ENCODE results near the gene SBF2.

Gene SBF2

DNA sequence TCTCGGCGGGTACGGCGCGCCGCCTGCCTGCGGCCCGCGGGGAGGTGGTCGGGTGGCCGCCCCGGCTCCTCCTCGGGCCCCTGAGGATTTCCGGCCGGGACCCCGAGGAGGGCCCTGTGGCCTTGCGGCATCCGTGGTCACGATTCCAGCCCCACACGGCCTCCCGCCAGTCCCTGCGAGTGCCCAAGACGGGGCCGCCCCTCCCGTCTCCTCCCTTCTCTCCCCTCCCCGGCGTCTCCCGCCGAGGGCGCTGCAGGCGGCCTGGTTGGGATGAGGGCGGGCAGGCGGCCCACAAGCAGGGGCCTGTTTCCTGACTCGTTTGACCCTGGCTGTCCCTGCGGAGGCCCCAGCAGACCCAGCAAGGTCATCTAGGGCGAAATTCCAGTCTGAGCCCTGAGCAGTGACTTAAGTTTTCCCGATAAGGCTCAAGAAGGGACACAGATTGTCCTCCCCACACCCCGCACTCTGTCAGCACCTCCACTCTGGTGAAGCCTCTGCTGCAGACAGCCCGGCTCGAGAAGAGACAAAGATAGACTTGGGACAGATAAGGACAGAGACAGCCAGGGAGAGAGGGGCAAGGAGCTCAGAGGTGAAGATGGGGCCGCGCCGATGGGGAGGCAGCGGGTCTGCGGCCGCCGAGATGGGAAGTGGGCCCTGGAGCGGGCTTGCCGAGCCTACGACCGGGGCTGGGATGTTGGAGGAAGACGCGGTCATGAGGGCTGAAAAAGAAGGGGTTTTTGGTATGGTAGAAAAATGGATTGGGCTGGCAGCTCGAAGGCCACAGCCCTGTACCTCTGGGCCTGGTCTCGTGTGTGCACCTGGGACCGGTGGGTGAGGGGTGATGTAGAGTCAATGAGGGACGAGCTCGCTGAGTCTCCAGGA, 535.1 kb downstream of the SBF2 start:
- Histone ChIP-seq H3K27ac (ENCODE audit: insufficient read depth, low read depth, low read length, poor library complexity, severe bottlenecking) (no peak overlapping the region), H3K27me3 (ENCODE audit: control insufficient read depth, insufficient read depth, low read length, poor library complexity, severe bottlenecking) (peaks cover 7% of the 10 kb centered on the region), H3K9me3 (ENCODE audit: control insufficient read depth, low read length) (no peaks in the 10 kb centered on the region), H3K4me3 (ENCODE audit: insufficient read depth, low read depth, low read length) (peak overlapping the region; percentile 60), H3K4me1 (ENCODE audit: control insufficient read depth, insufficient read depth, low read length) (no peaks in the 10 kb centered on the region), H3K36me3 (ENCODE audit: control insufficient read depth, insufficient read depth, low read length) (no peaks in the 10 kb centered on the region)
- WGBS, 2 experiments, result 31 to 32% methylated on average over 58 of the region's 58 CpGs

DNA sequence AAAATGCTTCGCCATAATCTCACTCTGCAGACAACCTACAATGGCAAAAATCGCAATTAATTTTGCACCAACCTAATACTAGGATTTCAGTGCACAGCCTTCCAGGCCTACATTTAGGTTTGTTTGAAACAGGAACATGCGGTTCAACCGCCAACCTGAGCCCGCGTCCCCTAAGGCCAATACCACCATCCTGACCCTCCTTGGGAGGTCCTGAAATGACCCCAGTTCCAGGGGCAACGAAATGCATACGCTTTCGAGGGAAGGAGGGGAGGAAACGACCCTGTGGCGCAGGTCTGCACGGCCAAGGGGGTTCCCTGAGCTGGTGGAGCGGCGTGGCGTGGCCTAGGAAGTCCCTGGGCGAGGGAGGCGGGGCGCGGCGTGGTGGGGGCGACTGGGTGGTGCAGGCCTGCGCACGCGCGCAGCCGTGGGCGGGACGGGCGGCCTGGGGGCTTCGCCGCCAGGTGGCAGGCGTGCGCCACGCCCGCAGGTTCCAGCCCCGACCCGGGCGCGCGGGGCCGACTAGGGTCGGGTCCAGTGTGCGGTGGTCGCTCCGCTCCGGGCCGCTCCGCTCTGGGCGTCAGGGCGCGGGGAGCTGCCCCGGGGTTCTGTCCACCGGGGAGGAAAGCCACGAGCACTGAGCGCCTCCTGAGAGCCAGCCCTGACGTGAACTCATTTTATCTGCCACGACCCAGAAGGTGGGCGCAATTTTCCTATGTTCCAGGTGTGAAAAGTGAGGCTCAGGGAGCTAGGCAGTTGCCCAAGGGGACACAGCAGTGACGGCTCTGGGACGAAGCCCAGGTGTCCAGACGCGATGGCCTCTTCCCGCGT, 536.0 kb downstream of the SBF2 start:
- Histone ChIP-seq H3K36me3 (ENCODE audit: control insufficient read depth, insufficient read depth, low read length) (no peaks in the 10 kb centered on the region), H3K9me3 (ENCODE audit: control insufficient read depth, low read length) (no peaks in the 10 kb centered on the region), H3K4me1 (ENCODE audit: control insufficient read depth, insufficient read depth, low read length) (no peaks in the 10 kb centered on the region), H3K4me3 (ENCODE audit: insufficient read depth, low read depth, low read length) (peak overlapping the region; percentile 60), H3K27ac (ENCODE audit: insufficient read depth, low read depth, low read length, poor library complexity, severe bottlenecking) (no peak overlapping the region), H3K27me3 (ENCODE audit: control insufficient read depth, insufficient read depth, low read length, poor library complexity, severe bottlenecking) (peaks cover 7% of the 10 kb centered on the region)
- 8% methylated on average over 64 of the region's 64 CpGs for WGBS, 2 experiments

DNA sequence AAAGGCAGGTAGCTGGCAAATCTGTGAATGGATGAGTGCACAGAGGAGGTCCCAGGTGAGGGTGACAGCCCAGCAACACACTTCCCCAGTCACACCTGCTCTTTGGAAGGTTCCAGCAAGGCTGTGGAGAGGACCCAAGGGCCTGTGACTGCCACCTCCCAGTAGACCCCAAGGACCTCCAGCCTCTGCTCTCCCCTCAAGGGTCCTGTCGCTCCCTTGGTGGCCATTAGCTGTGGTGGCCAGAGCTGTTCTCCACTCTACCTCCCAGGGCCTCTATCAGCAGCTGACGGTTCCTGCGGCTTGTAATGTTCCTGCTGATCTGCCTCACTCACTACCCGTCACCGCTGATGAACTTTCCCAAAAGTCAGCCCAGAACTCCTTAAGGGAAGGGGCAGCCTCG, 537.1 kb downstream of the SBF2 start:
- WGBS, 2 experiments, result 94 to 95% methylated on average over 6 of the region's 6 CpGs
- H3K27me3 ChIP-seq (ENCODE audit: control insufficient read depth, insufficient read depth, low read length, poor library complexity, severe bottlenecking), result peaks cover 7% of the 10 kb centered on the region
- no peaks in the 10 kb centered on the region for H3K4me1 ChIP-seq (ENCODE audit: control insufficient read depth, insufficient read depth, low read length)
- H3K27ac ChIP-seq (ENCODE audit: insufficient read depth, low read depth, low read length, poor library complexity, severe bottlenecking), result no peak overlapping the region
- H3K9me3 ChIP-seq (ENCODE audit: control insufficient read depth, low read length), result no peaks in the 10 kb centered on the region
- no peaks in the 10 kb centered on the region for H3K36me3 ChIP-seq (ENCODE audit: control insufficient read depth, insufficient read depth, low read length)
- no peak overlapping the region for H3K4me3 ChIP-seq (ENCODE audit: insufficient read depth, low read depth, low read length)

DNA sequence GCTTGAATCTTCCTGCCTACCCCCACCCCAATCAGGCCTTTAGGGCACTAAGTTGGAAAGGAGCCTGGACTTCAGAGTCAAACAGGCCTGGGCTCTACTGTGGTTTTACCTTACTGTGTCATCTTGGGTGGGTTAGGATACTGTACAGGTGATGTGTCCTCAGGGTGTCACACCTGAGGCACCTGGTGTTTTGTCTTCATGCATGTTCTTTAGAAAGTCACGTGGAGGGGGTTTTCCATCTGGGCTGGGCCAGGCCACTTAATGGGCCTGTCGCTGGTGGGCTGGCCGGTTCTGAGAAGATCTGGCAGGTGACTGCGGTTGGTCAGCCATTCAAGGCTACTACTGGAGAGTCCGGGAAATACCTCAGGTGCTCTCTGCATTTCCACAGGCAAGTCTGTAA, 537.6 kb downstream of the SBF2 start:
- Histone ChIP-seq H3K27me3 (ENCODE audit: control insufficient read depth, insufficient read depth, low read length, poor library complexity, severe bottlenecking) (peaks cover 7% of the 10 kb centered on the region), H3K9me3 (ENCODE audit: control insufficient read depth, low read length) (no peaks in the 10 kb centered on the region), H3K27ac (ENCODE audit: insufficient read depth, low read depth, low read length, poor library complexity, severe bottlenecking) (no peak overlapping the region), H3K36me3 (ENCODE audit: control insufficient read depth, insufficient read depth, low read length) (no peaks in the 10 kb centered on the region), H3K4me3 (ENCODE audit: insufficient read depth, low read depth, low read length) (no peak overlapping the region), H3K4me1 (ENCODE audit: control insufficient read depth, insufficient read depth, low read length) (no peaks in the 10 kb centered on the region)
- 94 to 96% methylated on average over 5 of the region's 5 CpGs for WGBS, 2 experiments

DNA sequence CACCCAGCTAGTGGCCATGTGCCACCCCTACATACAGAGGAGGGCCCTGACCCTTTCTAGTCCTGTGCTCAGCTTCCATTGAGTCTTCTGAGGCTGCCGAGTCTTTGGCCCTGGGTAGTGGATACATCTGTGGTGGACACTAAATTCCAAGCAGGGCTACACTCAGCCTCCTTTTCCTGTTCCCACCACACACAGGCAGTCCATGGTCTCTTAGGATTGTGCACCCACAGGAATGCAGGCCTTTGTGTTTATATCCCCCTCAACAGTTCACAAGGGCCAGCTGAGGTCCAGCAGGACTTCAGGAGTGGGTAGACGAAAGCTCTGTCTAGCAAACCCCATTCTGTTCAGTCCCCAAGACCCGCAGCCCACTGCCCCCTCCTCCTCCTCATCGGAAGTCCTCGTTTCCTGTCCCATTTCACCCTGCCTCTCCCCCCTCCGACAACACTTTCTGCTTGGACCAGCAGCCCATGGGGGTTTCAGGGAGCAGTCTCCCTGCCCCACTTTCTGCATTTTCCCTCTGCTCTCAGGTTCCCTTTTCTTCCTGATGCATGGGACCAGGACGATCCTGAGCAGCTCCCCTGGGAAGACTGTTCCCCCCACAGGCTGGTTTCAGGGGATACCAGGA, 538.3 kb downstream of the SBF2 start:
- H3K27me3 ChIP-seq (ENCODE audit: control insufficient read depth, insufficient read depth, low read length, poor library complexity, severe bottlenecking), result peaks cover 7% of the 10 kb centered on the region
- H3K27ac ChIP-seq (ENCODE audit: insufficient read depth, low read depth, low read length, poor library complexity, severe bottlenecking), result no peak overlapping the region
- H3K9me3 ChIP-seq (ENCODE audit: control insufficient read depth, low read length), result no peaks in the 10 kb centered on the region
- H3K4me1 ChIP-seq (ENCODE audit: control insufficient read depth, insufficient read depth, low read length), result no peaks in the 10 kb centered on the region
- WGBS, 2 experiments, result 82 to 84% methylated on average over 7 of the region's 7 CpGs
- H3K36me3 ChIP-seq (ENCODE audit: control insufficient read depth, insufficient read depth, low read length), result no peaks in the 10 kb centered on the region
- H3K4me3 ChIP-seq (ENCODE audit: insufficient read depth, low read depth, low read length), result no peak overlapping the region

DNA sequence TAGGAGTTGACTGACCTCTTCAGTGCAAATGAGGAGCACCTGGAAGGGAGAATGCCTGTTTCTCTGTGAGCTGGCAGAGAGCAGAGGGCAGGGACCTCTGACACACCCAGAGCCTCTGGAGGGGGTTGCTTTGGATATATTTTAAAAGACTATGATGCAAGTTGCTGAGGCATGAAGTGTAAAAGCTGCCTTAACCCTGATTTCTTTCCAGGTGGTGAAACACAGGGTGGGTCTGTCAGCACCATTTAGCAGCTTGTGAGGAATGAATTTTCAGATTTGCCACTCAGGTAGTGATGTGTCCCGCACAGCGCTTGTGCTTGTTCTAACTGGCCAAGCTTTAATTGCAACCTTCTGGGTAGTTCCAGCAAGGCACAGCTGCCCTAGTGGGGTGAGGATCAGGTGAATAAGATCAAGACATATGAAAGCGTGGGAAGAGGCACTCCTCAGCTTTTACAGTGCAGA, 540.0 kb downstream of the SBF2 start:
- no peaks in the 10 kb centered on the region for H3K4me1 ChIP-seq (ENCODE audit: control insufficient read depth, insufficient read depth, low read length)
- no peaks in the 10 kb centered on the region for H3K9me3 ChIP-seq (ENCODE audit: control insufficient read depth, low read length)
- H3K27me3 ChIP-seq (ENCODE audit: control insufficient read depth, insufficient read depth, low read length, poor library complexity, severe bottlenecking), result peaks cover 6% of the 10 kb centered on the region
- H3K36me3 ChIP-seq (ENCODE audit: control insufficient read depth, insufficient read depth, low read length), result no peaks in the 10 kb centered on the region
- H3K4me3 ChIP-seq (ENCODE audit: insufficient read depth, low read depth, low read length), result no peak overlapping the region
- WGBS, 2 experiments, result 93 to 95% methylated on average over 3 of the region's 3 CpGs
- no peak overlapping the region for H3K27ac ChIP-seq (ENCODE audit: insufficient read depth, low read depth, low read length, poor library complexity, severe bottlenecking)

DNA sequence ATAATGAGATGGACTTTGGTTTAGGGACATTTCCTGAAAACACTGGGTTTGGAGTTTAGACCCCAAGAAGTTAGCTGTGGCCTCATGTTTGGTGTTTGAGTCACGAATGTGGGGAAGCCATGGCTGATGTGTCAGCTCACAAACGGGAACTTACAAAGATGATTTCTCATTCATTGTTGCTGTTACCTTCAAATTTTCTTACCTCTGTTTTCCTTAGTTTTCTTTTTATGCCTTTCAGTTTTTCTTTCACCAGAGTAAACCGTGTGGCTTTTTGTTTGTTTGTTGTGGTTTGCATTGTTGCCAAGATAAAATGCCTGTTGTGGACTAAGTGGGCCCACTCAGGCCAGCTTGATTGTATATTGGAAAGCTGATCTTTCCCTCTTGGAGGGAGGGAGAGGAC, 541.0 kb downstream of the SBF2 start:
- WGBS, 2 experiments, result 87 to 95% methylated on average over 3 of the region's 3 CpGs
- Histone ChIP-seq H3K4me1 (ENCODE audit: control insufficient read depth, insufficient read depth, low read length) (no peaks in the 10 kb centered on the region), H3K27ac (ENCODE audit: insufficient read depth, low read depth, low read length, poor library complexity, severe bottlenecking) (no peak overlapping the region), H3K36me3 (ENCODE audit: control insufficient read depth, insufficient read depth, low read length) (no peaks in the 10 kb centered on the region), H3K27me3 (ENCODE audit: control insufficient read depth, insufficient read depth, low read length, poor library complexity, severe bottlenecking) (no peaks in the 10 kb centered on the region), H3K9me3 (ENCODE audit: control insufficient read depth, low read length) (no peaks in the 10 kb centered on the region), H3K4me3 (ENCODE audit: insufficient read depth, low read depth, low read length) (no peak overlapping the region)

DNA sequence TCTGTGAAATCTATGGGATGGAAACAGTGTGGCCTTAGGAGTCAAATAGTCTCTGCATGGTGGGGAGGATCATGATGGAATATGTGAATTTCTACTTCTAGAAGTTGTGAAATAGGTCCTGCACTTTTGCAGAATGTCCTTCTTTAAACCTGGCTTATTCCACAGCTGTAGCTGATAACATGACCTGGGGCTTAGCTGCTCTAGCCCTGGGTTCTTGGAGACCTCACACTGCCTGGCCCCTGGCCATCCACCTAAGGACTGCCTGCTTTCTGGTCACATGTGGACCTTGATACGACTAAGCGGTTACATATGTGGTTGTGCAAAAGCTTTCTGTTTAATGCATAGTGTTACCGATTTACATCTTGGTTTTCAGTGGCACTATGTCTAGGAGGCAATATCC, 541.9 kb downstream of the SBF2 start:
- H3K4me1 ChIP-seq (ENCODE audit: control insufficient read depth, insufficient read depth, low read length), result no peaks in the 10 kb centered on the region
- no peak overlapping the region for H3K4me3 ChIP-seq (ENCODE audit: insufficient read depth, low read depth, low read length)
- 92 to 96% methylated on average over 3 of the region's 3 CpGs for WGBS, 2 experiments
- H3K36me3 ChIP-seq (ENCODE audit: control insufficient read depth, insufficient read depth, low read length), result no peaks in the 10 kb centered on the region
- H3K27ac ChIP-seq (ENCODE audit: insufficient read depth, low read depth, low read length, poor library complexity, severe bottlenecking), result no peak overlapping the region
- no peaks in the 10 kb centered on the region for H3K27me3 ChIP-seq (ENCODE audit: control insufficient read depth, insufficient read depth, low read length, poor library complexity, severe bottlenecking)
- no peaks in the 10 kb centered on the region for H3K9me3 ChIP-seq (ENCODE audit: control insufficient read depth, low read length)

DNA sequence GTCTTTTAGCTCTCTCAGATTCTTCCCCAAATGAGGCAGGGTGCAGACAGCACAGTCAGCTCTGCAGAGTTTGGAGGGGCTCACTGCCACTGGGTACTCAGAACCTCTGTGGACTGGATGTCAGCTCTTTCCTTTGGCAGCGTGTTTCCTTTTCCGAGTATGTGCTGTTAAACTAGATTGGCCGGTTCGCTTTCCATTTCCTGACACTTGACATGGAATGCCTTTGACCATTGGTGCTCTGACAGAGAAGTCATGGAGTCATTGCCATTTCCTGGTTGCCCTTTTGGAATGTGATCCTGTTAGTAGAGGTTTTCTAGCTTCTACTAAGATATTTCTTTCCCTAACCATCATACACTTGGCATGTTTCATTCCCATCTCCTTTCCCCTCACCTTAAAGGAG, 543.5 kb downstream of the SBF2 start:
- no peaks in the 10 kb centered on the region for H3K9me3 ChIP-seq (ENCODE audit: control insufficient read depth, low read length)
- H3K27me3 ChIP-seq (ENCODE audit: control insufficient read depth, insufficient read depth, low read length, poor library complexity, severe bottlenecking), result no peaks in the 10 kb centered on the region
- H3K36me3 ChIP-seq (ENCODE audit: control insufficient read depth, insufficient read depth, low read length), result no peaks in the 10 kb centered on the region
- H3K4me1 ChIP-seq (ENCODE audit: control insufficient read depth, insufficient read depth, low read length), result no peaks in the 10 kb centered on the region
- no peak overlapping the region for H3K27ac ChIP-seq (ENCODE audit: insufficient read depth, low read depth, low read length, poor library complexity, severe bottlenecking)
- no peak overlapping the region for H3K4me3 ChIP-seq (ENCODE audit: insufficient read depth, low read depth, low read length)
- 94 to 96% methylated on average over 4 of the region's 4 CpGs for WGBS, 2 experiments

Measured in ectodermal cell (in vitro differentiated cells).